Neural cell (in vitro differentiated cells): Measurements from ENCODE around the gene HOXD3. TPM values are rescaled to one million over a fixed set of nuclear protein-coding genes. Genes with fewer than 3 reads are reported as not detected.

ENCODE experiments used
- H2AFZ ChIP-seq: fragments of 200-600, 300-800 bp; sonication (generic), shearing (Covaris generic); 2 replicates; pipeline ENCODE4 v1.6.0; 2014; ENCODE audit warnings: low read depth, mild to moderate bottlenecking, antibody characterized with exemption, low read length, moderate library complexity
- H3F3A ChIP-seq: fragments of 200-600 bp; shearing (Covaris generic); 2 replicates; pipeline ENCODE4 v1.6.1; 2016; ENCODE audit warnings: mild to moderate bottlenecking, moderate library complexity, mixed read lengths, antibody characterized with exemption, low read length; ENCODE audit not compliant: insufficient read depth, poor library complexity, severe bottlenecking
- H3K27ac ChIP-seq: fragments of 200-600, 300-800 bp; sonication (generic), shearing (Covaris generic); 2 replicates; pipeline ENCODE4 v1.5.1; 2014; ENCODE audit warnings: mild to moderate bottlenecking, low read length, moderate library complexity
- H3K27me3 ChIP-seq: fragments of 300-800, 200-600 bp; sonication (generic), shearing (Covaris generic); 2 replicates; pipeline ENCODE4 v1.6.0; 2014; ENCODE audit warnings: mild to moderate bottlenecking, low read depth, low read length, moderate library complexity; ENCODE audit not compliant: insufficient read depth
- H3K36me3 ChIP-seq: fragments of 300-800, 200-600 bp; sonication (generic), shearing (Covaris generic); 2 replicates; pipeline ENCODE4 v1.5.1; 2014; ENCODE audit warnings: mild to moderate bottlenecking, antibody characterized with exemption, low read length, moderate library complexity; ENCODE audit not compliant: insufficient read depth
- H3K4me2 ChIP-seq: fragments of 300-800, 200-600 bp; sonication (generic), shearing (Covaris generic); 2 replicates; pipeline ENCODE4 v1.6.0; 2014; ENCODE audit warnings: mild to moderate bottlenecking, low read length
- H3K4me3 ChIP-seq: fragments of 300-800, 200-600 bp; sonication (generic), shearing (Covaris generic); 2 replicates; pipeline ENCODE4 v1.5.1; 2014; ENCODE audit warnings: mild to moderate bottlenecking, low read length, moderate library complexity
- H3K79me2 ChIP-seq: fragments of 200-600 bp; shearing (Covaris generic); replicated peaks from 2 replicates; pipeline ENCODE4 v1.6.0; 2014; ENCODE audit warnings: mild to moderate bottlenecking, low read length, moderate library complexity; ENCODE audit not compliant: insufficient read depth
- H3K9ac ChIP-seq: fragments of 300-800, 200-600 bp; sonication (generic), shearing (Covaris generic); 2 replicates; pipeline ENCODE4 v1.6.1; 2016; ENCODE audit warnings: mild to moderate bottlenecking, low read length, mixed read lengths
- H3K9me2 ChIP-seq: fragments of 200-600 bp; shearing (Covaris generic); 2 replicates; pipeline ENCODE4 v1.6.1; 2016; ENCODE audit warnings: mild to moderate bottlenecking, low read length, mixed read lengths; ENCODE audit not compliant: insufficient read depth
- H3K9me3 ChIP-seq: fragments of 200-600, 300-800 bp; sonication (generic), shearing (Covaris generic); 2 replicates; pipeline ENCODE4 v1.6.1; 2016; ENCODE audit warnings: mild to moderate bottlenecking, mixed run types, low read length, moderate library complexity, mixed read lengths
- H4K20me1 ChIP-seq: fragments of 200-600 bp; shearing (Covaris generic); 2 replicates; pipeline ENCODE4 v1.6.1; 2016; ENCODE audit warnings: mild to moderate bottlenecking, mixed run types; ENCODE audit not compliant: insufficient read depth
- CTCF ChIP-seq: fragments of 450-650 bp; IDR thresholded peaks from 2 replicates; pipeline ENCODE4 v1.5.1; 2014; ENCODE audit warnings: antibody characterized with exemption, mild to moderate bottlenecking, moderate library complexity; ENCODE audit not compliant: poor library complexity, severe bottlenecking
- EP300 ChIP-seq: fragments of 450-650 bp; conservative IDR thresholded peaks from 2 replicates; pipeline ENCODE4 v1.6.1; 2014; ENCODE audit warnings: antibody characterized with exemption, mild to moderate bottlenecking, moderate library complexity; ENCODE audit not compliant: poor library complexity, severe bottlenecking
- EZH2 ChIP-seq: fragments of 200-600, 300-800 bp; shearing (Covaris generic), sonication (generic); IDR thresholded peaks from 2 replicates; pipeline ENCODE4 v1.6.1; 2014; ENCODE audit warnings: antibody characterized with exemption, low read length, borderline replicate concordance, mild to moderate bottlenecking; ENCODE audit not compliant: insufficient read depth, poor library complexity, severe bottlenecking
- MXI1 ChIP-seq: fragments of 450-650 bp; conservative IDR thresholded peaks from 2 replicates; pipeline ENCODE4 v1.6.1; 2014; ENCODE audit warnings: antibody characterized with exemption, mild to moderate bottlenecking; ENCODE audit not compliant: poor library complexity, severe bottlenecking
- POLR2AphosphoS5 ChIP-seq: IDR thresholded peaks from 2 replicates; pipeline ENCODE4 v1.6.1; 2012
- RAD21 ChIP-seq: fragments of 450-650 bp; conservative IDR thresholded peaks from 2 replicates; pipeline ENCODE4 v1.6.1; 2014; ENCODE audit warnings: antibody characterized with exemption, mild to moderate bottlenecking, moderate library complexity
- REST ChIP-seq: IDR thresholded peaks from 2 replicates; pipeline ENCODE4 v1.6.1; 2012; ENCODE audit warnings: borderline replicate concordance
- SMC3 ChIP-seq: fragments of 450-650 bp; conservative IDR thresholded peaks from 2 replicates; pipeline ENCODE4 v1.6.1; 2014; ENCODE audit warnings: antibody characterized with exemption, mild to moderate bottlenecking, moderate library complexity; ENCODE audit not compliant: poor library complexity
- TAF1 ChIP-seq: IDR thresholded peaks from 2 replicates; pipeline ENCODE4 v1.6.1; 2012; ENCODE audit warnings: low read depth
- polyA plus RNA-seq: library from polyadenylated mRNA; depleted of rRNA; stranded (reverse); fragments of >200 nt; gene quantifications from 2 replicates; pipeline ENCODE4 v1.2.3, GENCODE V29; 2014

HOXD3 gene
- polyA plus RNA-seq, 1 donor from 2014 or later = not detected

DNA sequence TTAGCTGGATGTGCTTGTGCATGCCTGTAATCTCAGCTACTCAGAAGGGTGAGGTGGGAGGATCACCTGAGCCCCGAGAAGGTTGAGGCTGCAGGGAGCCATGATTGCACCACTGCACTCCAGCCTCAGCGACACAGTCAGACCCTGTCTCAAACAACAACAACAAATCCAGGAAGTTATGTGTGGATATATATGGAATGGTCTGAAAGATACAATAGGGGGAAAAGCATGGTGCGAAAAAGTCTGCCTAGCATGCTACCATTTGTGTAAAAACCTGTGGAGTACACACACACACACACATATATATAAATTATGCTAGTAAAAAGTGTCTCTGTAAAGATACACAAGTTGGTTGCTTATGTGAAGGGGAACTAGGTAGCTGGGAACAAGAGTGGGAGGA, 24.4 kb downstream of the HOXD3 start:
- H3K9me2 ChIP-seq = no peaks in the 10 kb centered on the region
- H3K9ac ChIP-seq = no peak overlapping the region
- no peaks in the 10 kb centered on the region for H3F3A ChIP-seq
- H3K27me3 ChIP-seq = peaks cover 100% of the 10 kb centered on the region
- H2AFZ ChIP-seq = no peak overlapping the region
- no peaks in the 10 kb centered on the region for H3K36me3 ChIP-seq
- H3K4me3 ChIP-seq = no peak overlapping the region
- no peak overlapping the region for H3K4me2 ChIP-seq
- no peaks in the 10 kb centered on the region for H3K79me2 ChIP-seq
- no peaks in the 10 kb centered on the region for H3K9me3 ChIP-seq
- no peaks in the 10 kb centered on the region for H4K20me1 ChIP-seq
- H3K27ac ChIP-seq = no peak overlapping the region
- no peak for TF ChIP-seq RAD21
- no peak for TF ChIP-seq MXI1
- no peak for TF ChIP-seq SMC3
- no peak for TF ChIP-seq REST
- no peak for TF ChIP-seq CTCF
- no peak for TF ChIP-seq EP300
- no peak for TF ChIP-seq TAF1
- no peak for TF ChIP-seq EZH2
- no peak for TF ChIP-seq POLR2AphosphoS5

DNA sequence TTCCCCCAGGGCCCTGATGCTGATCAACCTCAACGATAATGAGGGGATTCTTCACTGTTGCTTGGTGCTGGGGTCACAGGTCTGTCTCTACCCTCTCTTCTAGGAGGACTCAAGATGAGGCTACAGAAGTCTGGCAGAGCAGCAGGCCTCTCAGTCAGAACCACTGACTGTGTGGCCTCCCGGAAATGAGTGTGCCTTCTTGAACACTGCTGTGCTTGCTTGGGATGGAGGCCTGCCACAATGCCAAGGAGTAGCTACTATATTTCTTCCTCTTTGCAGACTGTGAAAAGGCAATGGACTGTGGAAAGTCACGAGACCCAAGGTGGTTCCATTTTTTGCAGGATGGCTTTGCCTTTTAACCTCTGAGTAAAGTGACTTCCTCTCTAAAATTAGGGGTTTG, 25.6 kb downstream of the HOXD3 start:
- no peaks in the 10 kb centered on the region for H3K36me3 ChIP-seq
- no peak overlapping the region for H3K9ac ChIP-seq
- H3K27ac ChIP-seq = no peak overlapping the region
- no peaks in the 10 kb centered on the region for H4K20me1 ChIP-seq
- no peaks in the 10 kb centered on the region for H3K9me3 ChIP-seq
- no peak overlapping the region for H3K4me2 ChIP-seq
- no peaks in the 10 kb centered on the region for H3F3A ChIP-seq
- no peaks in the 10 kb centered on the region for H3K79me2 ChIP-seq
- H3K27me3 ChIP-seq = peaks cover 99% of the 10 kb centered on the region
- no peak overlapping the region for H2AFZ ChIP-seq
- no peak for TF ChIP-seq TAF1
- TF ChIP-seq RAD21 = no peak
- TF ChIP-seq EP300 = no peak
- no peak for TF ChIP-seq MXI1
- TF ChIP-seq CTCF = no peak
- no peak for TF ChIP-seq POLR2AphosphoS5
- no peak for TF ChIP-seq EZH2
- TF ChIP-seq REST = no peak
- no peak for TF ChIP-seq SMC3
- H3K4me3 ChIP-seq = no peak overlapping the region
- no peaks in the 10 kb centered on the region for H3K9me2 ChIP-seq
